HG02852 (cell line): ENCODE results near the gene PIWIL1.

ENCODE experiments used
- ATAC-seq: cut with Tn5 transposase; IDR thresholded peaks from one replicate; pipeline ENCODE4 v1.9.1; 2021; ENCODE audit warnings: mild to moderate bottlenecking, moderate library complexity; ENCODE audit not compliant: unreplicated experiment

Gene PIWIL1

DNA sequence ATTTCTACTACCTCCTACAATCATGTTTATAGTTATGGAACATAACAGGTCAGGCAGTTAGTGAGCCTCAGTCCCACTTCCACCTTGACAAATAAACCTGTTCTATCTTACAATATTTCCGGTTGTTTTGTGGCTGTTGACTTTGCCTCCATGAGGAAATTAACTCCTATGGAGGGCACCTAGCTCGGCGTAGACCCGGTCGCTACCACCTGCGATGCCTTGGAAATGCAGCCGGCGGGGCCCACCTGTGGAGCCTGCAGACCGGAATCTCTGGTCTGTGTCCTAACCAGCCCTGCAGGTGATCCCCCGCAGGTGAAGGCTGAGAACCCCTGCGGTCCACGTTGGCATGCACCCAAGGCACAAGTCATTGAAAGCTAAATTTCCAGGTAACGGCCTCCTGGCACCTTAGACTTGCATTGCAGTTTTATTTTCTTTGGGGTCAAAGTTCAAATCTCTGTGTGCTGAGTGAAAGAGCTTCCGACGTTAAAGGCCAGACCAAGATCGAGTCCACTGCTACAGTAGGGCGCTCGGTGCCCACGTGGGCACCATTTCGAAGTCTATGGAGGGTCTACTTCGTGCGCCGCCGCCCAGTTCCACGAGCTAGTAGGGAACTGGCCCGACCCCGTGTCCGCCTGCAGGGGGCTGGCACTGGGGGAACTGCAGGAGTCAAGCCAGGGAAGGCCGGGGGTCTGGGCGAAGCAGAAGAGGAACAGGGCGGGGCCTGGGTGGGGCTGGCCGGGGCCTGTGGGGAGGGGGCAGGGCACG, 782 bp upstream of the PIWIL1 start:
- ATAC-seq = no peak

DNA sequence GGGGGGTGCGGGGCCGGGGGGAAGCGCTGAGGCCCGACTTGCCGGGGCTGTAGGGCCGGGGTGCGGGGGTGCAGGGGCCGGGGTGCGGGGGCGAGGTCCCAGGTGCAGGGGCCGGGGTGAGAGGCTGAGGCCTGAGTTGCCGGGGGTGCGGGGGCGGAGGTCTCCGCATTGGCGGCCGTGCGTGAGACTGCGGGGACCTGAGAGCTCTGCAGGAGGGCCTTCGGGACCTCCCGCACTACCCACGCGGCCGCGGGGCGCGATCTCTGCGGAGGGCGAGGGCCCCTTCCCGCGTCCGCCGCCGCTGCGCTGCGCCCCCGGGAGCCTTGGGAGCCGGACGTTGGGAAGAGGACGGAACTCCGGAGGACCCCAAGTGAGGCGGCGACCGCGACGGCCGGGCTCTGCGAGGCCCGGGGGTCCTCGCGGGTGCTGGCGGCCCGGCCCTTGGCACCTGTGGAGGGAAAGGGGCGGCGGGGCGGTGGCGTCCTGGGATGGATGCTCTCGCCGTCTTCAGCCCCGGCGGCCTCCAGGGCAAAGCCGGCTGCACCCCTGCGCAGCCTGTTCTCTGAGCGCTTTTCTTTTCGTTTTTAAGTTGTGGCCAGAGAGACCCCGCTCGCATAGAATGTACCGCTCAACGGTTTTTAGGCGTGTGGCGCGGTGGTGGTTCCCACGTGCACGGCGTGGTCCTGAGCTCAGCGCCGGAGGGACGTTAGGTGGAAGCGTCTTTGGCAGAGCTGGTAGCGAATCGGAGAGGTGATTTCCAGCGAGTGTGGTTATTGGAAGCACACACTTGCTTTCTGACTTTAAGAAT, 1.3 kb downstream of the PIWIL1 start:
- no peak for ATAC-seq

DNA sequence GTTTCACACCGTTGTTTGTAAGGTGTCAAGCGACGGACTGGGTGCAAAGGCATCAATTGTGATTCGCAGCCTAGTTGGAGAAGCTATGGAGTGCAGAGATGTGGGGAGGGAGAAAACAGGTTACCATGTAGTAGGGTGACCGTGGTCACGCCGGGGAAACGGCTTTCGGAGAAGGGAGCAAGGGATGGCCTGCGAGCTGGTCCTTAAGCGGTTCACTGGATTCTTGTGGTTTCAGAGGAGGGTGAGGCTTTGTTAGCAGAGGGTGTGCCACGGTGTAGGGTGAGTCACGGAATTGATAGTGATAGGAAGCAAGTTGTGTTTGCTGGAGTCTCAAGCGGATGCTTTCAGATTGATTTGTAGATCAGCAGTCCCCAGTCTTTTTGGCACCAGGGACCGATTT, 2.3 kb downstream of the PIWIL1 start:
- ATAC-seq = no peak

DNA sequence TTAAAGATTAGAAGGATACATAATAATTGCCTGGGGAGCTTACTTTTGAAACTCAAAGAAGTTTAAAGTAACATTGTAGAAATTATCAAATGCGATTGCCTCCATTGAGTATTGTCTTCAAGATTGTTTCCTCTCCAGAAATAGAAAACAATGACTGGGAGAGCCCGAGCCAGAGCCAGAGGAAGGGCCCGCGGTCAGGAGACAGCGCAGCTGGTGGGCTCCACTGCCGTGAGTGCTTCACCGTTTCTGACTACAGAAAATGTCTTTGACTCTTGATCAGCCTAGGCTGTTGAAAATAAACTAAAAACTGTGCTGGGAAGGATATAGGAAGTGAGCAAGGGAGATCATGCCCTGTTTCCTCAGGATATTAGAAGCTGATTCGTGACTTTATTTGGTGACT, 4.8 kb downstream of the PIWIL1 start:
- ATAC-seq = no peak

DNA sequence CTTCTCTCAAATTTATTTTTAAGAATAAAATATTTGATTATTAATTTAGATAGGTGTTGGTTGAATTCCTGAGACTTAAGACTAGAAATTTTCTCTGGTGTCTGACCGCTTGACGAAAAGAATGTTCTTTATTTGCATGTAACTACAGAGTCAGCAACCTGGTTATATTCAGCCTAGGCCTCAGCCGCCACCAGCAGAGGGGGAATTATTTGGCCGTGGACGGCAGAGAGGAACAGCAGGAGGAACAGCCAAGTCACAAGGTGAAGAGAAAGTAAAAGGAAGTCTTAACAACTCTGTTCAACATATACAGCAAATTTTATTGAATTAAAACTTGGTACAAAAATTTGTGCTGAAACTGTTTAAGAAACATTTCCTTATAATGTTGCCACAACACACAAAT, 5.2 kb downstream of the PIWIL1 start:
- ATAC-seq = no peak

DNA sequence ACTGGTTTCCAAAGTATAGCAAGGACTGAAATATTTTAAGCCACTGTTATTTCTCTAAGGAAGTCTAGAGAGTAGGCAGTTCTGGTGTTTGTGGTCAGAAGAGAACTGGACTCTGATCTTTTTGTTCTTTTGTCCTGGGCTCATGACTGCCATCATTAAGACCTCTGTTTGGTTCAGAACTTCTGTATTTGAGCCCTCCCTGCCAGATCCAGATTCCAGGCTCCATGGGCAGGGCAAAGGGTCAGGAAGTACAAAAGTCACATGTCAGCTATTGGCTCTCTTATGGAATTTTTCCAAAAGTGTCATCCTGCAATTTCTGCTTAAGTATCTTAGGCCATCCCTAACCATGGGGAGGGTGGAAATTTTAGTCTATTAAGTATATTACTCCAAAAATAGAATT, 6.8 kb downstream of the PIWIL1 start:
- no peak for ATAC-seq

DNA sequence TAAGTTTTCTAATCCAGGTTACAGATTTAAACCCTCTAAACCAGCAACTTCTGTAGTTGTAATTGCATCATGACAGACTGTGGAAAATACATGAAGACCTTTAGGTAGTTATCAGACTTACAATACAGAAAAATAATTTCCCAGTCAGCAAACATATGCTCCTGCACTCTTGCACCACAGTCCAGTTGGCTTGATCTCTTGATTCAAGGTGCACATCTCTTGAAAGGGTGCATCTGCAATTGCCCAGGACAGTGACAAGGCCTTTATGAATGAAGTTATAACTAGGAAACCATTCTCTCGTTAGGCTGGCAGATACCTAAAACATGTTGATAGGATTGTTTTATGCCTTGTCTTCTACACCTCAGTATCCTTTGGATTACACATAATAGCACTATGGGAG, 7.6 kb downstream of the PIWIL1 start:
- ATAC-seq = no peak

DNA sequence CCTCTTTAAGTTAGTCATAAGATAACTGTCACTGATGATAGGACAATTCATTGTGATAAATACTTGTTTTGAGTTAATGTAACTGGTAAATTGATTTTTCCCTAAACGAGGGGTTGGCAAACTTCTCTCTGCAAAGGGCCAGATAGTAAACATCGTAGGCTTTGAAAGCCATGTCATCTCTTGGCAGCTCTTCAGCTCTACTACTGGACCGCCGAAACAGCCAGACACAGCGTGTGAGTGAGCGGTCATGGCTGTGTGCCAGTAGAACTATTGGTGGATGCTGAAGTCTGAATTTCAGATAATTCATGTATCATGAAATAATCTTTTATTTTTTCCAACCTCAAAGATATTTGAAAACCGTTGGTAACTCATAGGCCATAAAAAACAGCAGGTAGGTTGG, 9.9 kb downstream of the PIWIL1 start:
- ATAC-seq = no peak

DNA sequence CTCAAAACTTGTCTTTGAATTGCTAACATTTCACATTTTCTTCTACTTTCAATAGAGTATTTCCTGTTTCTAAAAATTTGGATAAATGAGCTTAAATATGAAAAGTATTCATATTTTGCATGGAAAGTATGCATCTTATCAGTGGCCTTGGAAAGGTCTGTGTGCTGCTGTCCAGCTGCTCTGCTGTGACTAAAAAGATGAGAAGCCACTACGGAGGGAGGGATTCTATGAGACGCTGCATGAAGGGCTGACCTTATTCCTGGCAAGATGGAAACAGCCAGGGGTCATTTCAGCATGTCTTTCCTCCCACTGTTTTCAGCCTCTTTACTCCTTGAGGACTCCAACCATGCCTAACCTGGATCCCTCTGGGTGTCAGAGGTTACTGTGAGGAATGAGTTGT, 13.0 kb downstream of the PIWIL1 start:
- ATAC-seq = no peak

DNA sequence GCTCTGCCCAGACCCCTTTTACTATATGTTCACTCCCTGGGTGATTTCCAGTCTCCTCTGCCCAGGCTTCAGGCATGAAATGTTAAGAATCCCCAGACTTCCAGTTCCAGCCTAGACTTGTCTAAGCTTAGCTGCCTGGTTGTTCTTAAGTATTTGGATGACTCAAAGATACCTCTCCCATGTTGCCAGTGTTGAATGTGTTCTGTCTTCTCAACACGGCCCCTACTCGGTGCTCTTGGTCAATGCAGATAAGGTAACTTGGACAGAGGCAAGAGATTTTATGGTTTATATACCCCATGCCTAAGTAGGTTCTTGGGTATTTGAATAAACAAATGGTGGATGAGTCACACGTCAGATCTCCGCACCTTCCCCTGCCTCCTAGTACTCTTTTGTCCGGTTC, 13.6 kb downstream of the PIWIL1 start:
- ATAC-seq = no peak

DNA sequence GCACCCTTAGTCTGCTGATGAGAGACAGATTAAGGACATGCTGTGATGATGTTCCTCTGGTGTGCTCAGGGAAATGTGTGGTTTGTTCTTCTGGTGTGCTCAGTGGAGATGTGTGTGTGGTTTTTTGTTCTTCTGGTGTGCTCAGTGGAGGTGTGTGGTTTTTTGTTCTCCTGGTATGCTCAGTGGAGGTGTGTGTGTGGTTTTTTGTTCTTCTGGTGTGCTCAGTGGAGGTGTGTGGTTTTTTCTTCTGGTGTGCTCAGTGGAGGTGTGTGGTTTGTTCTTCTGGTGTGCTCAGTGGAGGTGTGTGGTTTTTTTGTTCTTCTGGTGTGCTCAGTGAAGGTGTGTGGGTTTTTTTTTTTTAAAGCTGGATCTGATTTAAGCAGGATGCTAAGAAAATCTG, 15.4 kb downstream of the PIWIL1 start:
- no peak for ATAC-seq

DNA sequence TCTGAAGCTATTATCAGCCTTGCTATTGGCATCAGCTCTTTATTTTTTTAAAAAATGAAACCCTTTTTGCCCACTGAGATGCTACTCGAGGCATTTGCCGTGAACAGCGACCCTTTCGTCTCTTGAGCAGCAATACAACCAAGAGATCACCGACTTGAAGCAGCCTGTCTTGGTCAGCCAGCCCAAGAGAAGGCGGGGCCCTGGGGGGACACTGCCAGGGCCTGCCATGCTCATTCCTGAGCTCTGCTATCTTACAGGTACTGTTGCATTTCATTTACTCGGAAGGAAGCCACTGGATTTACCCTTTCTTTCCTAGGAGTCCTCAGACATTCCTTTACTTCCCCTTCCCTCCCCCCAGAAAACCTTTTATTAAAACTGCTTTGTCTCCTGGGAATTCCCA, 16.7 kb downstream of the PIWIL1 start:
- no peak for ATAC-seq

DNA sequence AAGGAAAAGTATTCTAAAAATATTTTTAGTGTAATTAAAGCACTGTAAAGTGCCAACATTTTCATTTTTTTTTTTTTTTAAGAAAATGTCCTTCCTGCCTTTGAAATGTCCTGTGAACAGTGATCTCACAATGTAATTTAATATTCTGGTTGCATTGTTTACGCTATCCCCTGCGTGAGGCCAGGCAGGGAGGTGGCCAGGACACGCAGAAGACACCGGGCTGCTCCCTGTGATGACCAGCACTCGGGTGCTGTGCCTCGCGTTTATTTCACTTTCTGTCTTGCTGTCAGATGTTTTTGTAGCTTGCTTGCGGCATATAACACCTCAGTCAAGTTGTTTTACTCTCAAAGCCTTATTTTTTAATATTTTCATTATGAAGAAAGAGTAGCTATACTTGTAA, 18.5 kb downstream of the PIWIL1 start:
- no peak for ATAC-seq

DNA sequence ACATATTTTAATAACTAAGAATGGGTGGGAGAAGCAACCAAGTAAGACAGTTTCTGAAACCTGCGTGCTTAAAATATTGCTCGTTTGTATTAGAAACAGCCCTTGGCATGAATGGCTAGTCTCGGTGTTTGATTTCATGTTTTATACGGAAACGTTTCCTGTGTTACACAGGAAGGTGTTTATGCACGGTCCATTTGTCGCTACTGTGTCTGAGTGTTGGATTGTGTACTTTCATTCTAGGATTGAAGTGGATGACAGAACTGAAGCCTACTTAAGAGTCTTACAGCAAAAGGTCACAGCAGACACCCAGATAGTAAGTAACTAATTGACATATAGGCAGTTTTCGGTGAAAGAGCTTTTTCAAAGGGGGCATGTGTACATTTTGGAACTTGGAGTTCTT, 19.6 kb downstream of the PIWIL1 start:
- ATAC-seq = no peak

DNA sequence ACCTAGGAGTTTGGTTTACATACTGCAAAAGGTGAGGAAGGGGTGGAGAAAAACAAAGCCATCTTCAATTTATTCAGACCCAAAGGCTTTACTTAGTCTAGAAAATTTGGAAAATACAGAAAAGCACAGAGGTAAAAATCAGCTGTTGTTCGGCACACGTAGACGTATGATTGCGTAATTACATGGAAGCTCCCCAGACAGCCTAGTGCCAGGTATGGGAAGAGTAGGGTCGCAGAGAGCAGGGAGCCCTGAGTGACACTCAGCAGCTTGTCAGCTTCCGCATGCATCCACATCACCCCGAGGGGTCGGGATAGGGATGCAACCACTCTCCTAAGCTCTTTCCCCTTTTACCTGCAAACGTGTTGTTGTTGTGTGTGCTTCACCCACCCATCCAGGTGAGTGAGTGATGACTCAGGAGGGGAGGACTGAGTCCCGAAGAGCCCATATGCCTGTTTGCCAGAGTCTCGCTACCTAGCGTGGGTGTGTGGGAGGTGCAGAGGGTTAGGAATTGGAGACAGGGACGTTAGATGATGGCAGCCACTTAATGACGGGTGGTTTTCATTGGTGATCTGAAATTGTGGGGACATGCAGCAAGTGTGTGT, 20.1 kb downstream of the PIWIL1 start:
- no peak for ATAC-seq

DNA sequence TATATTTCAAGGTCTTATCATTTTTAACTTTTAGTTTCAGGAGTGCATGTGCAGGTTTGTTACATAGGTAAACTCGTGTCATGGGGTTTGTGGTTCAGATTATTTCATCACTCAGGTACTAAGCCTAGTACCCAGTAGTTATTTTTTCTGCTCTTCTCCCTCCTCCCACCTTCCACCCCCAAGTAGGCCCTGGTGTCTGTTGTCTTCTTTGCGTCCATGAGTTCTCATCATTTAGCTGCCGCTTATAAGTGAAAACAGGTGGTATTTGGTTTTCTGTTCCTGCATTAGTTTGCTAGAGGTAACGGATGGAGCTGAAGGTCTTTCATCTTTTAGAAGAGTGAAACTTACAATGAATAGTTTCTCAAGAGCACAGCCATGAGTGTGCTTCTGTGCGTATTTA, 24.4 kb downstream of the PIWIL1 start:
- no peak for ATAC-seq

DNA sequence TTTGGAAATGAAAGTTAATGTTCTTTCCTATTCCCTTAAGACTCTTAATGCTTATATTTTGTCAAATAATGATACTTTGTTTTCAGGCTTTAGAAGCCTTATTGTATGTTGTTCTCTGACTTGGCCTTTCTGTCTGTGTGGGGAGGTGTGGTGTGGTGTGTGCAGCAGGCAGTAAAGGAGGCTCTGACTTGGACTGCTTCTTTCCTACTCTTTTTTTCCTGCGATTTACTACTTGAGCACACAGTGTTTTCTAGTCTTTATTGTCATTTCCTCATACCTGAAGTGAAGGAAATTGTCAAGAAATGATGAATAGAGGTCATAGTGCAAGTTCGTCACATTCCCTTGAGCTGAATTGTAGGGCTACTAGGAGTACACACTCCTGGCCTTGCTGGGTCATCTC, 26.9 kb downstream of the PIWIL1 start:
- ATAC-seq = no peak

DNA sequence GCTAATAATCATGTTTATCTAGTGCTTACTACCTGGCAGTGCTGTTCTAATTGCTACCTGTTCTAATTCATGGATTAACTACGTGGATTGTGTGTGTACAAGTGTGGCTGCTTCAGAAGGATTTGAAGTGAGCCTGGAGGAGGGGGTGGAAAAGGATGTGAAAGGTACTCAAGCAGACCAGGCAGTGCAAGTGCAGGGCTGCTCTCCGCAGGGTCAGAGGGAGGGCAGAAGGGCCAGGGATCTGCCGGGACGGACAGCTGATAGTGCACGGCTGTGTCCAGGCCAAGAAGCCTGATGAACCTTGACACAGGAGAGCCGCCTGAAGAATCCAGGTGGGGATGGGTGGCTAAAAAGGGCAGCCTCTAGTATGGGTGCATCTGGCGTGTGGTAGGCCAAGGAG, 28.5 kb downstream of the PIWIL1 start:
- ATAC-seq = no peak

DNA sequence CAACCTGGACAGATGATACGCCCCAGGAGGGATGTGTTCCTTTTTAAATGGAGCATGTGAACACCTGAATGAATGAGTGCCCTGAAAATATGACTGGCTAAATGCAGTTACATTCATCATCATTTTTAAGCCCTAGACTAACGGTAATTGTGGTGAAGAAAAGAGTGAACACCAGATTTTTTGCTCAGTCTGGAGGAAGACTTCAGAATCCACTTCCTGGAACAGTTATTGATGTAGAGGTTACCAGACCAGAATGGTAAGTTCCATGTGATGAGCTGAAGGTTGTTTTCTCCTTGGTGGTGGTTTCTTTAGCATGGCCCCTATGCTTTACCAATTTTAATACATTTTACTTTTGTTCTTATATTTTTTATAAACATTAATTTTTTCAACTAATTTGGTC, 29.3 kb downstream of the PIWIL1 start:
- no peak for ATAC-seq

DNA sequence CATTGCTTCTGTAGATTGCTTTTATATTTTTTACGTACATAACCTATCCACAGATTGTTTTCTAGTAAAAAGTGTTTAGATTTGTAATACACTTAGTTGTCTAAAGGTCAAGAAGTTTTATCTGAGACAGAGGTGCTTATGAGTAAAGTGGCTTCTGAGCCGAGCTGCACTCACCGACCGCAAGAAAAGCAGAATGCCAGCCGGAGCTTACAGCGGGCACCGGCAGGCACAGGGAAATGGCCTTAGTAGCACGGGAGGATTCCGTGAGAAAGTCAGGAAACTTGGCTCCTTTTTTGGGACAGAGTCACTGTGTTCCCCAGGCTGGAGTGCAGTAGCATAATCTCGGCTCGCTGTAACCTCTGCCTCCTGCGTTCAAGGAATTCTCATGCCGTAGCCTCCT, 29.8 kb downstream of the PIWIL1 start:
- no peak for ATAC-seq

DNA sequence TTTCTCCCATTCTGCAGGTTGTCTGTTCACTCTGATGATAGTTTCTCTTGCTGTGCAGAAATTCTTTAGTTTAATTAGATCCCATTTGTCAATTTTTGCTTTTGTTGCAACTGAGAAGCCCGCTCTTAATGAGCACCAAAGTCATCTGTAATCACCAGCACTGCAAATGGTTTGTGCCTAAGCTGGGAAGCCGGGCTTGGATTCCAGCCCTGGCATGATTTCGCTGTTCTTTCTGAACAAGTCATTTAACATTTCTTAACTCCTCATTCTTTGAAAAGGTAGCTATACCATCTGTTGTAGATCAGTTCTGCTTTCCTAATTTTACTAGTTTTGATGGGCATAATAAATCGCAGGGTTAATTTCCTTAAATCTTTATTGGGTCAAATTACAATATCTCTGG, 32.1 kb downstream of the PIWIL1 start:
- no peak for ATAC-seq

DNA sequence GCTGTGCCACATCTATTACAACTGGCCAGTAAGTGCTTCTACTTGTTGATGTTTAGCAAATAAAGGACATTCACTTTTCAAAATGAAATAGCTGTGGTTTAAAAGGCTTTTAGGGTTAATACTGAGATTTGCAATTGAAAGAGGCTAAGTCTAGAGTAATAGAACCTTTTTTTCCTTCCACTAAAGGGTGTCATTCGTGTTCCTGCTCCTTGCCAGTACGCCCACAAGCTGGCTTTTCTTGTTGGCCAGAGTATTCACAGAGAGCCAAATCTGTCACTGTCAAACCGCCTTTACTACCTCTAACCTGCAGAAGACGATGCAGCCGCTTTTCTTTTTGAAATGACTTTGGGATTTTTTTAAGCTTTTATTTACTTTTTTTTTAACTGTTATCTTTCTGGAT, 33.6 kb downstream of the PIWIL1 start:
- ATAC-seq = no peak
